Muscle of back (tissue), 10 donors: ENCODE measurements around the gene PKDREJ. TPM values are rescaled to one million over a fixed set of nuclear protein-coding genes. Genes with fewer than 3 reads are reported as not detected.

Experiments used
- polyA plus RNA-seq, 10 donors: library from polyadenylated mRNA; unstranded; fragments of 120-200 nt; gene quantifications; one replicate each; pipeline ENCODE4 v1.2.1, GENCODE V29; 2013; ENCODE audit not compliant: insufficient read length in 10 of 10

The PKDREJ gene
- polyA plus RNA-seq, 10 donors, result 0.19 to 0.64 (median 0.34) TPM

Other genes with a start within 250 kb of the PKDREJ start
- 10 to 100 TPM; 15.9 to 25.7 (median 20.6) TPM for gene PPARA, start 112.8 kb downstream of the PKDREJ start, polyA plus RNA-seq
- 10 to 100 TPM in 9 of 10 donors, 1 to 10 TPM in 1; 9.7 to 12.6 (median 11.4) TPM for gene CDPF1, start 13.1 kb downstream of the PKDREJ start, polyA plus RNA-seq
- gene TTC38, start 4.7 kb upstream of the PKDREJ start, polyA plus RNA-seq, result 10 to 100 TPM; 14.5 to 22.8 (median 18.1) TPM
- gene GTSE1, start 33.5 kb upstream of the PKDREJ start, polyA plus RNA-seq, result 10 to 100 TPM in 4 of 10 donors, 1 to 10 TPM in 6; 6.5 to 15.4 (median 9.0) TPM
- gene TRMU, start 72.4 kb upstream of the PKDREJ start, polyA plus RNA-seq, result 10 to 100 TPM; 20.2 to 37.8 (median 30.6) TPM